ENCODE data around the gene AMACR. TPM values are rescaled to one million over a fixed set of nuclear protein-coding genes. Genes with fewer than 3 reads are reported as not detected.

The AMACR gene
- total and polyA plus RNA-seq, 9 of the 15 experiments (the other 6 are each of a cell fraction or from before 2014, with no cell fraction given) = 0.72 to 4.6 (median 4.0) TPM

- TF ChIP-seq VEZF1 (CRISPR knock-in tag; IDR thresholded peaks at IDR 0.05) (peak; percentile 65), GABPB2 (CRISPR knock-in tag; conservative IDR thresholded peaks at IDR 0.05) (no peak), ELF4 (CRISPR knock-in tag; IDR thresholded peaks at IDR 0.05) (0 out of 2 replicates have a peak, but pooled peaks have one; percentile 34), SP2 (IDR thresholded peaks at IDR 0.05; ENCODE audit: extremely low read depth, low read depth, low read length, poor library complexity, severe bottlenecking) (no peak), NFIC (IDR thresholded peaks at IDR 0.05) (peak; percentile 70), DNMT1 (IDR thresholded peaks at IDR 0.05) (no peak), BRF1 (IDR thresholded peaks at IDR 0.05; ENCODE audit: borderline replicate concordance, extremely low read depth, insufficient read length) (no peak), ZNF76 (CRISPR knock-in tag; IDR thresholded peaks at IDR 0.05; ENCODE audit: borderline replicate concordance) (no peak), TFAM (CRISPR knock-in tag; conservative IDR thresholded peaks at IDR 0.05) (no peak), THRB (CRISPR knock-in tag; conservative IDR thresholded peaks at IDR 0.05) (no peak), ZNF24 (IDR thresholded peaks at IDR 0.05) (no peak), EGR1 (conservative IDR thresholded peaks at IDR 0.05) (peak; percentile 80), KAT7 (CRISPR knock-in tag; IDR thresholded peaks at IDR 0.05; ENCODE audit: borderline replicate concordance) (peak; percentile 36; the same call in 1 of the 2 replicates), SMAD4 (CRISPR knock-in tag; conservative IDR thresholded peaks at IDR 0.05) (no peak), HDAC6 (IDR thresholded peaks at IDR 0.05; ENCODE audit: low read depth, low read length) (no peak), RNF2 (IDR thresholded peaks at IDR 0.05) (peak; percentile 74)
- TF ChIP-seq, protein P1, sequence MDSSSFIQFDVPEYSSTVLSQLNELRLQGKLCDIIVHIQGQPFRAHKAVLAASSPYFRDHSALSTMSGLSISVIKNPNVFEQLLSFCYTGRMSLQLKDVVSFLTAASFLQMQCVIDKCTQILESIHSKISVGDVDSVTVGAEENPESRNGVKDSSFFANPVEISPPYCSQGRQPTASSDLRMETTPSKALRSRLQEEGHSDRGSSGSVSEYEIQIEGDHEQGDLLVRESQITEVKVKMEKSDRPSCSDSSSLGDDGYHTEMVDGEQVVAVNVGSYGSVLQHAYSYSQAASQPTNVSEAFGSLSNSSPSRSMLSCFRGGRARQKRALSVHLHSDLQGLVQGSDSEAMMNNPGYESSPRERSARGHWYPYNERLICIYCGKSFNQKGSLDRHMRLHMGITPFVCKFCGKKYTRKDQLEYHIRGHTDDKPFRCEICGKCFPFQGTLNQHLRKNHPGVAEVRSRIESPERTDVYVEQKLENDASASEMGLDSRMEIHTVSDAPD (CRISPR knock-in tag; IDR thresholded peaks at IDR 0.05) = no peak
- TF ChIP-seq, protein P2, sequence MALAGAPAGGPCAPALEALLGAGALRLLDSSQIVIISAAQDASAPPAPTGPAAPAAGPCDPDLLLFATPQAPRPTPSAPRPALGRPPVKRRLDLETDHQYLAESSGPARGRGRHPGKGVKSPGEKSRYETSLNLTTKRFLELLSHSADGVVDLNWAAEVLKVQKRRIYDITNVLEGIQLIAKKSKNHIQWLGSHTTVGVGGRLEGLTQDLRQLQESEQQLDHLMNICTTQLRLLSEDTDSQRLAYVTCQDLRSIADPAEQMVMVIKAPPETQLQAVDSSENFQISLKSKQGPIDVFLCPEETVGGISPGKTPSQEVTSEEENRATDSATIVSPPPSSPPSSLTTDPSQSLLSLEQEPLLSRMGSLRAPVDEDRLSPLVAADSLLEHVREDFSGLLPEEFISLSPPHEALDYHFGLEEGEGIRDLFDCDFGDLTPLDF (CRISPR knock-in tag; IDR thresholded peaks at IDR 0.05) = 0 out of 2 replicates have a peak, but pooled peaks have one; percentile 28
Observed at GRCh38 chr5:34007621-34008600, at the start of gene AMACR (continued).

Data from K562 (cell line).